NCI-H128 (cell line): ENCODE results near the gene CYP21A2.

Source experiments
- DNase-seq: peaks from one replicate; lab custom pipeline; 2025; ENCODE audit not compliant: unreplicated experiment; lab: John Stamatoyannopoulos, UW

CYP21A2 gene

DNA sequence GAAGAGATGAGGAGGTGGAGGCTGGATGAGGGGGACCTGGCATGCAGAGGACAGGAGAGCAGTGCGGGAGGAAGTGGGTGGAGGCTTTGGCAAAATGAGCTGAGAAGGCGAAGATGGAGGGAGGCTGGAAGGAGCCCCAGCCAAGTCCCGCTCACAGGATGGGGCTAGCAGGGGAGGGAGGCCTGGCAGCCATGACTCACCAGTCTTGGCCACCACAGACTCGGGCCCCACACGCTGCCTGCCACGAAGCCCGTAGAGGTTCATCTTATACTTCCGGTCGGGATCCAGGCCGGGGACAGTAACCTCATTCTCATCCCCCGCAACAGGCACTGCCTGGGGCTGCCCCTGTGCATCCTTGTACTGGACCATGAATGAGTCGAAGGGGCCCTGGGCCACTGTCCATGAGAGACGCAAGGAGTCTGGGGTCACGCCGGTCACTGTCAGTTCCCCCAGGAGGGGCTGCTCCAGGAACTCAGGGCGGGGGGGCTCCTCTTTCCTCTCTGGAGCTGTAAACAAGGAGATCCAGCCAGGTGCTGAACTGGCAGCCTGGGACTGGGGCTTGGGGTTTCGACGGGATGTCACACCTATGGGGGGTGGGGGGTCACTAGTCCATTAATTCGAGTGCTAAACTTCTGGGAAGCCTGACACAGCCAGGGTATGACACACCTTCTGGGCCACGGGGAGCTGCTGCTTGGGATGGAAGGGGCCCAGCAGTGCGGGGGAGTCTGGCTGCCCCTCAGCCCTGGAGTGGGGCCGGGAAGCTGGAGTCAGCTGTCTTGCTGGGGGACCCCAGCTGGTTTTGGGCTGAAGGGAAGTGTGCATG is 43.2 kb downstream of the CYP21A2 start:
- DNase-seq, result no peak

DNA sequence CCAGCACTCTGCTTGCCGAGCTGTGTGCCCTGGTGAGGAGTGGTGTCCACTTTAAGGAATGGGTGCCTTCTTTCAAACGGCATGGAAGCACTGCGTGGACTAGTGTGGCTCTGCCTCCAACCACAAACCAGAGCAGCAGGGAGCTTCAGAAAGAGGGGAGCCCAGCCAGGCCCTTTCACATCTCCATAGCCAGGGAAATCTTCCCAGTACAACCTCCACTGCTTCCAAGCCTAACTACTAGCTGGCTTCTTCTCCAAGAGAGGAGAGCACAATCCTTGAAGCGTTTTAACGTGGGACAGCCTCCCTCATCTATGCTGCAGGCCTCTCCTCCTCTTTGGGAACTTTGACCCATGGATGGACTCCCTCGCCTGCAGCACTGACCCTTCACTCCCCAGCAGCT is 44.3 kb downstream of the CYP21A2 start:
- DNase-seq, result no peak

DNA sequence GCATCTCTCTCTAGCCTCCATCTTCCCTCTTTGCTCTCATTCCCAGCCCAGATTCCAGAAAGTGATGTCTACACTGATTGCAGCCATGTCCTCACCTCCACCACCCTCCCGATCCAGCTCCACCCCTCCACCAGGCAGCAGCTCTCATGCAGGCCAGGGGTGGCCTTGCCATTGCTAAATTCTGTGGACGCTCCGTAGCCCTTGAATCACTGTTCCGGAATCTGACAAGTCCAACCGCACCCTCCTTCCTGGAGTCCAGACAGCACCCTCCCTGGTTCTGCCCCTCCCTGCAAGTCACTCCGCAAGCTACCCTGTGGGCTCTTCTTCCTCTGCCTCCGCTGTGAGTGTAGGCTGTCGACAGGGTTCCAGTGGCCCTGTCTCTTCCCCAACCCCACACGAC is 44.7 kb downstream of the CYP21A2 start:
- DNase-seq, result no peak

DNA sequence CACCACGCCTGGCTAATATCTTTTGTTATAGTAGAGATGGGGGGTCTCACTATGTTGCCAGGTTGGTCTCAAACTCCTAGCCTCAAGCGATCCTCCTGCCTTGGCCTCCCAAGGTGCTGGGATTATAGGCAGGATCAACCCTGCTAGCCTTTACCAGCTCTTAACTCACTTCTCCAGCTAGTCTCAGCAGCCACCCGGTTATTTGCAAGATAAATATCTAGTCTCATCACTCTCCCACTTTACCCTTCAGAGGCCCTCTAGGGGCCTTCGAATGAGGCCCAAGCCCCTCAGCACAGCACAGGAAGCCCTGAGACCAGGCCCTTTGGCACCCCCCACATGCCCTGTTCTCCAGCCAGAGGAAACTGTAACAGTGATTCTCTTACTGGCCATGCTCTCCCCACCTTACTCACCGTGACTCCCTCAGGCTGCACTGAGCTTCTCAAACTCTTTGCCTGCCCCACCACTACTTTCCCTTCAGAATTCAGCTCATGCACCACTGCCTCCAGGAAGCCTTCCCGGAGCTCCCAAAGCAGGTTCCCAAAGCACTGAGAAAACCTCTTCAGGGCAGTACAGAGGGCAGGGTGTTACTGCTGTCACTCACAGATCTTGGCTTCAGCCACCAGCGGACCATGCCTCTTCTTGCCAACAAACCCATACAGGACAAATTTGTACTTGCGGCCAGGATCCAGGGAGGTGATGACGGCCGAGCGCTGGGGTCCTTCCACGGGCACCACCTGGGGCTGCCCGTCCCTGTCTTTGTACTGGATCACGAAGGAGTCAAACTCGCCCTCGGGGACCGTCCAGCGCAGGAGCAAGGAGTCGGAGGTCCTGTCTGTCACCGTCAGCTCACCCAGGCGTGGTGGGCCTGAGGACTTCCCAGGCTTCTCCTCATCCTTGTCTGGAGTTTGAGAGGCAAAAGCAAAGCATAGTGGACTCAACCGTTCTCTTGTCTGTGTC is 45.9 kb downstream of the CYP21A2 start:
- DNase-seq, result no peak

DNA sequence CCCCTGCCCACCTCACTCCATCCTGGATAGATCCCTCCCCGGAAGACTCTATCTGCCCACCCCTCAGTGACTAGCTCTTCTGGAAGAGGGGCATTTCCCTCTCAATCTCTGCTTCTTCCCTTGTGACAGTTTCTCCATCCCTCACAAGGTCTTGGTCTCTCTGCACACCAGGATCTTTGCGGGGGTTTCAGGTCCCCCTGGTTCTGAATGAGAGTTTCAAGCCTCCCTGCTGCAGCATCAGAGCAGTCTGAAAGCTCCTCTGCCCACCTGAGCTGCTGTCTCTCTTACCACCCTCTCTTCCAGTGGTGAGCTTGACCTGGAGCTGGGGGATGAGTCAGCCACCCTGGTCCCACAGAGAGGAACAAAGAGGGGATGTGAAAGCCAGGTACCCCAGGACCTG is 46.6 kb downstream of the CYP21A2 start:
- no peak for DNase-seq

DNA sequence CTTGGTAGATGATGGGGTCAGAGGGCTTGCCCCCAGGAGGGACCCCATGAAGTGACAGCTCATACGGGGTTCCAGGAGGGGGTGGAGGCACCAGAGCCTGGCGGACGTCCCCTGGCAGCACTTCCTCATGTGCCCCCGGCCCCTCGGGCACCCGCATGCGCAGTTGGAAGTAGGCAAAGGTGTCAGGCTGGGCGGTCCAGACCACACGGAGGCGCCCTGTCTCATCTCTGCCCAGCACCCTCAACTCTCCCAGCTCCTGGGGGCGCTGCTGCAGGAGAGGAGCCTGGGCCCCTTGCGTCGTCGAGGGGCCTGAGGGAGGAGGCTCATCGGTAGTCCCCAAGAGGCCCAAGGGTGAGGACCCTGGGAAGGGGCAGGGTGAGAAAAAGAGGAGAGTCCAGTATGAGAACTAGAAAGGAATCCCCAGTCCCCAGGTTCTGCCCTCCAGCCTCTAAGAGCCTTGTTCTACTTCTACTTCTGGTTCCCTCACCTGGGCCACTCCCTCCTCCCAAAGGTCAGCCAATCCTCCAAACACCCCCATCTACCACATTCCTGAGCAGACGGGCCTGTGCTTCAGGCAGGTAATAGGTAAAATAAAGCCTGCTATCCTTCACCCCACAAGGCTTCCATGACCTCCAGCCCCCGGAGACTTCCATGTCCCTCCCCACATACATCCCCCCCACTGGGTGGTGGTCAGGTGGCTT is 47.7 kb downstream of the CYP21A2 start:
- no peak for DNase-seq

DNA sequence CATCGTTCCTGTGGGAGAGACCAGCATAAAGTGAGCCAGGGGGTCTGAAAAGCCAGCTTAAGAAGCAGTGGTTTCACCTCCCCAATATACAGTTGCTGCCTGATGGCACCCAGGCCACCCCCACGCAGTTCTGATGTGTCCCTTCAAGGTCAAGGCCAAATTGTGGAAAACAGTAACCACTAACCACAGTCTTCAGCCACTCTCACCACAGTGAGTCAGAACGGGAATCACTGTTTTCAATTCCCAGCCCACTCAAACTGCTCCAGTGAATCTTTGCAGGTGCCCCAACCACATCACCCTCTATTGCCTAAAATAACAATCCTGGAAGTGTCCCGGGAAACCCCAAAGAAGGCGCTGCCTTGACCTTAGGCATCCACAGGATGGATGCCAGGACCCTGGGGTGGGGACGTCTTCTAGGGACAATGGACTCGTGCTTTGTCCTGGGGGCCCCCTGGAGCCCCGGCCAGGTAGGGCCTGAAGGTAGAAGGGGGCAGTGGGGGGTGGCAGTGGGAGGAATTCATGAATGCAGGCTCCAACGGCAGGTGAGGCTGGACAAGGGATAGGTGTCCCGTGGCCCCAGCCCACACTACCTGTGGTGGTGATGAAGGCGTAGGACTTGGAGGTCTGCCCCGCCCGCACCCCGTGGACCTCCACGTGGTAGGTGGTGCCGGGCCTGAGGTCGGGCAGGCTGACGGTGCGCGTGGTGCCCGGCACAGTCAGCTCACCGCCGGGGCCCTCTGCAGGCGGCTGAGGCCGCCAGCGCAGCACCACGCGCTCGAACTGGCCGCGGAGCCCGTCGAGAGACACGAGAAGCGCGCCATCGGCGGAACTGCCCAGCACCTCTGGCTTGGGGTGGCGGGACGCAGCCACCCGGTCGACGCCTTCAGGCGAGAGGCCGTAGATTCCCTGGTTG is 48.7 kb downstream of the CYP21A2 start:
- no peak for DNase-seq

DNA sequence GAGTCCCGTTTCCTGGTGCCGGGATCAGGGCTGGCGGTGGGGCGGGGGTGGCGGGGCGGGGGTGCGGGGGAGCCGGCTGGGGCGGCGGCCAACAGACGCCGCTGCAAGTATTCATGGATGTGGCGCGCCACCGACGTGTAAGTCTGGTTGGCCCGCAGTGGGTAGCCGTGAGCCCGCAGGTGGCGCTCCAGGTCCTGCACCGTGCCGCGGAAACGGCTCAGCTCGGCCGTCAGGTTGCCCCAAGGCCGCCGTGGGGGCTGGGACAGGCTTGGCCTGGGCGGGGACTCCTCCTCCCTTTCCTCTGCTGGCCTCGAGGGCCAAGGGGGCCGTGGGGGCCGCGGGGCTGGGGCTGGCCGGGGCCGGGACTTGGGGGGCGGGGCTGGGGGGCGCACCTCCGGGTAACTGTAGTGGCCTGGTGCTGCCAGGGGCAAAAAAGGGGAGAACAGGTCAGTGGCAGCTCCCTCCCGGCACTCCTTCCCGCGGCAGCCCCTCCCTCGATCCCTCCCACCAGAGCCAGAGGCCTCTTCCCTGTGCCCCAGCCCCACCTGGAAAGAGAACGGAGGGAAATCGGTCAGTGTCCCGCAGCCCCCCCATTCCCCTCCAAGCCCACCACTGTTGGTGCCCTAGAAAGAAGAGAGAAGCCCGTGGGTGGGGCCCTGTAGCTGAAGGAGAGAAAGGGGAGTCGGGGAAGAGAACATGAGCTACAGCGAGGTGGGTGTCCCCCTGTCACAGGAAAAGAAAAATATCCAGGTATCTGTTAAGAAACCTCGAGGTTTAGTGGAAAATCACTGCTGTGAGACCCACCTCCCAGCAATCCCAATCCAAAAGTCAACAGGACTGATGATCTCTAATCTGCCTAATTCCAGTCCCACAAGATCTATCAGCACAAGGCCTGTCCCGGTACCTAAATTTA is 49.6 kb downstream of the CYP21A2 start:
- DNase-seq, result no peak

DNA sequence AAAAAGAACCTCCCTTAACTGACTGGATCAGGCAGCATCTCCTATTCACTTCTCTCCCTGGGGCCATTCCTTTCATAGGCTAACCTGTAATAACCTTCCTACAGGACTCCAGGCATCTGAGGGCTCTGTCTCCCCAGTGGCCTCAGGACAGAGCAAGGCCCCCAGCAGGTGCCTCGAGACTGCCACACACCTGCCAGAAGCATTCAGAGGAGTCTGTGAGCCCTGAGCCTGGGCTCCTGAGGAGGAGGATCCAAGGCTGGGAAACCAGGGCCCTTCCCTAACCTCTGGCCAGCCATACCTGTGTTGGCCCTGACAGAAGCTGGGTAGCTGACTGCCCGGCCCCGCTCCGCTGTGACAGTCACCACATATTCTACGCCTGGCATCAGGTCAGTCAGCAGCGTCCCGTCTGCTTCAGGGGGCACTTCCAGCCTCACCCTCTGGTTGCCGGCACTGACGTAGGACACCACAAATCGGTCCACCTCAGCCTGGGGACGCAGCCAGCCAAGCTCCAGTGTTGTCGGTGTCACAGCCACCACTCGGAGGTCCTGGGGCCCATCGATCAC is 50.4 kb downstream of the CYP21A2 start:
- DNase-seq, result no peak

DNA sequence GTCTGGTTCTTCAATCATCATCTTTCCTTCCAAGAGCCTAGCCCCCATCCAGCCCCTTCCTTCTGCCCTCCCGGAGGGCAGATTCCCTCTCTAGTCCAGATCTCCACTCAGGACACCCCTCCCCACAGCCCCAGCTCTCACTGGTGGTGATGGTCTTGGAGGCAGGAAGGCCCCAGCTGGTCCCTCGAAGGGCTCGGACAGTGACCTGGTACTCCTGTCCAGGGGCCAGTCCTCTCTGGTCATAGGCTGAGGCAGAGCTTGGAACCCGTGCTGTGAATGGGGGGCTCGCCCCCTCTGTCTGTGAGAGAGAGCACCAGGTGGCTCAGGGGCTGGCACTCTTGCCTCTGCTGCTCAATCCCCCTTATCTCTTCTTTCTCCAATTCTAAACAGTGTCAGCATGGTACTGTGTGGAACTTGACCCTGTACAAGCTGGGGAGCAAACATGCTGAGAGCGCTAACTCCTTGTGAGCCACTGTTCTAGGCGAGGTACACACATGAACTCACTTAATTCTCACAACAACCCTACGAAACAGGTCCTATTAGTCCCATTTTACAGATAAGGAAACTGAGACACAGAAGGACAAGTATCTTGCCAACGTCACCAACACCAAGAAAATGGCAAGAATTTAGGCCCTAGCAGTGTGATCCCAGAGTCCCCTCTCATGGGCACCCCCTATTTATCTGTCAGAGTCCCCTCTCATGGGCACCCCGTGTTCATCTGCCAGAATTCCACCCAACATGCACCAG is 51.0 kb downstream of the CYP21A2 start:
- no peak for DNase-seq
